HG03575 (cell line): ENCODE measurements around the gene DHCR7.
"Not testable (repeated sequence)": the region's sequence is repeated elsewhere in the genome, so short reads cannot be mapped to it uniquely, and the experiment has no call there.

ENCODE experiments used
- ATAC-seq: cut with Tn5 transposase; IDR thresholded peaks from one replicate; pipeline ENCODE4 v1.9.1; 2021; ENCODE audit not compliant: unreplicated experiment, insufficient number of reproducible peaks, low FRiP score; ENCODE audit errors: extremely low read depth

The DHCR7 gene

GRCh38 chr11:71425860-71426259 lies 22.3 kb downstream of the DHCR7 start:
- no peak for ATAC-seq

DNA sequence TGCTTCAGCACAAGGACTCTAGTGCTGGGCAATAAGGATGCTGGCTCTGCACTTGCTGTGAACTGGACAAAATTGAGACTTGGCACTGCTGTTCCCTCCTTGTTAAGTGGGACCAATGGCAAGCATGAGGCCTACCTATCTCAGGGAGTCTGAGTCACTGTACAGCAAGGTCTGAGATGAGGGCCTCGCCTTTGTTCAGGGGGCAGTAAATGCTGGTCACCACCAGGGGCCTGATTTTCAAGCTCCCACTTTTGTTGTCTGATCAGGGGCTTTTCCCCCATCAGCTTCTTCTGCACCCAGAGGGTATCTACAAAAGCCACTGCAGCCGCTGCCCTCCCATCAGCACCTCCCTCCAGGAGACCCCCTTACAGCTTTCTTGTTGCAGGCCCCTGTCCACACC lies 22.8 kb downstream of the DHCR7 start:
- ATAC-seq, result no peak

GRCh38 chr11:71423181-71423790 lies 24.9 kb downstream of the DHCR7 start:
- no peak for ATAC-seq

- ATAC-seq, result not testable (repeated sequence)
Measured at GRCh38 chr11:71422318-71422717, 25.9 kb downstream of the DHCR7 start.

- no peak for ATAC-seq
Measured at GRCh38 chr11:71421392-71421950, 26.7 kb downstream of the DHCR7 start.

GRCh38 chr11:71420455-71421241 lies 27.5 kb downstream of the DHCR7 start:
- no peak for ATAC-seq

GRCh38 chr11:71418643-71419042 lies 29.6 kb downstream of the DHCR7 start:
- ATAC-seq, result no peak

GRCh38 chr11:71414645-71415044 lies 33.5 kb downstream of the DHCR7 start:
- no peak for ATAC-seq

GRCh38 chr11:71410363-71410966 lies 37.7 kb downstream of the DHCR7 start:
- no peak for ATAC-seq

- ATAC-seq, result no peak
Measured at GRCh38 chr11:71408826-71409225, 39.4 kb downstream of the DHCR7 start.

DNA sequence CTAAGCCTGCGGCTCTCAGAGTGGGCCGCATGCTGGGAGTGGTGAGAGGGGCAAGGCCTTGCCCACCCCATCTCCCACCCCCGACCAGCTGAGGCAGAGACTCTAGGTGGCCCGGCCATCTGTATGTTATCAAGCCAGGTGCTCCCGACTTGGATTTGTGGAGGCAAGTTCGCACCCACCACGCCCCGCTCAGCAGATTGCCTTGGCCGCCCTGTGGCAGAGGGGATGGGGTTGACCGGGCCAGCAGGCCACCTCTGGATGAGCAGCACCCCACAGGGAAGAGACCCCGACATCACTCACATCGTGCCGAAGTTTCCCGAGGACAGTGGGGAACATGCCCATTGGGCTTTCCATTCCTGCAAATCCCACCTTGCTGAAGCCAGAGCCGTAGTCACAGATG lies 40.8 kb downstream of the DHCR7 start:
- ATAC-seq, result no peak

- ATAC-seq, result no peak
Measured at GRCh38 chr11:71406681-71407080, 41.5 kb downstream of the DHCR7 start.

GRCh38 chr11:71404209-71404608 lies 44.0 kb downstream of the DHCR7 start:
- ATAC-seq, result no peak

GRCh38 chr11:71402878-71403277 lies 45.3 kb downstream of the DHCR7 start:
- ATAC-seq, result no peak

DNA sequence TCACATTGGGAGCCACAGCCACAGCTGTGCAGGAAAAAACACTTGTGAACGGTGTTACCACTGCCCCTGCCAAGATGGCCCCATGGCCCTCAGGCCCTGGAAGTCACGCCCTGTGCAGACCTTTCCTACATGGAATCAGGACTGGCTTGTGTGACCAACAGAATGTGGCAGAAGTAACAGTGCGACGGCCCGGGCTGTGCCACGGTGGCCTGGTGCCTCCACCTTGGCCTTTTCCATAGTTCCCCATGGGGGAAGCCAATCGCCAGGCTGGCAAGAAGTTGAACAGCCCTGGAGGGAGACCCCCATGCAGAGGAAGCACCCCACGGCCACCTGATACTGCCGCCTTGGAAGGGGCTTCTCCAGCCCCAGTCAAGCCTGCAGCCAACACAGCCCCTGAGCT lies 48.0 kb downstream of the DHCR7 start:
- ATAC-seq, result no peak

- ATAC-seq, result no peak
Measured at GRCh38 chr11:71399341-71399740, 48.9 kb downstream of the DHCR7 start.

GRCh38 chr11:71397961-71398360 lies 50.2 kb downstream of the DHCR7 start:
- no peak for ATAC-seq

DNA sequence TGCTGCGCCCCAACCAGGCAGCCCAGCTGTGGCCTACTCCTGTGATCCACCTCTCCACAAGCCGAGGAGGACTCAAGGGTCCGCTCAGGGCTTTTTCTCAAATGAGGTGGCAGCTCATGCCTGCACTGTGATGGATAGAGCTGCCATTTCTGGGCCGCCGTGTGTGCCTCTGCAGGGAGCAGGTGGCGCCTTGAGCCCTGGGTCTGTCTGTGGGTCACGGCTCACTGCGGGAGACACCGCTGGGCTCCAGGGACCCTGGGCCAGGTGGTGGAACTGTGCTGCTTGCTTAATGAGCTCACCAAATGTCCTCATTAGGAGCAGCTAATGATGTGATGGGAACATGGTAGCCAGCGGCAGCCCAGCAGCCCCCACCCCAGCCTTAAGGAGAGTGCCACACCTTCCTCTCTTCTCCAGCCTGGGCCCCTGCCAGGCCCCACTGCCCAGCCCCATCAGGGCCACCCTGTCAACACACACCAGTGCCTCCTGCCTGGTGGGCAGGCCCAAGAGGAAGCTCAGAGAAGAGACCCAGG lies 50.8 kb downstream of the DHCR7 start:
- no peak for ATAC-seq

DNA sequence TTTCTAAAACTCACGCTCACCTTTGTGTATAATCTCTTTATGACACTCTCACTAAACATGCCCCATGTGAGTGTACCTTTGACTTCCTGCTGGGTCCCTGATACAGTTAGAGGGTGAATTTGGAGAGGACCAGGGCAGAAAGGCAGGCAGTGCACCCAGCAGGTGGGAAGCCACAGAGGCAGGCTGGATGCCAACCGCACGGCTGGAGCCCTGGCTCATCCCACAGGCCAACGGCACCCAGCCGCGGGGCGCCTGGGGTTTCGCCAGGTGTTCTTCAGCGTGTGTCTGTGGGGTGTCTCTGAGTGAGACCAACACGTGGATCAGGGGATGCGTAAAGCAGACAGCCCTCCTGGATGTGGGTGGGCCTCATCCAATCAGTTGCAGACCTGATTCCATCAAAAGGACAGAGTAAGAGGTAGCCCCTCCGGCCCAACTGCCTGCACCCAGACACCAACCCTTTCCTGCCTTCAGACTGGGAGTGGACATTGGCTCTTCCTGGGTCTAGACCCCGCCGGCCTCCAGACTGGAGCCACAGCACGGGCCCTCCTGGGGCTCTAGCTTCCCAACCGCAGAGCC lies 51.6 kb downstream of the DHCR7 start:
- no peak for ATAC-seq
